ENCODE measurements around the gene COX6B1. TPM values are rescaled to one million over a fixed set of nuclear protein-coding genes. Genes with fewer than 3 reads are reported as not detected.

Gene COX6B1
- total RNA-seq, 4 donors from 2014 or later: 422 to 625 (median 529) TPM

DNA sequence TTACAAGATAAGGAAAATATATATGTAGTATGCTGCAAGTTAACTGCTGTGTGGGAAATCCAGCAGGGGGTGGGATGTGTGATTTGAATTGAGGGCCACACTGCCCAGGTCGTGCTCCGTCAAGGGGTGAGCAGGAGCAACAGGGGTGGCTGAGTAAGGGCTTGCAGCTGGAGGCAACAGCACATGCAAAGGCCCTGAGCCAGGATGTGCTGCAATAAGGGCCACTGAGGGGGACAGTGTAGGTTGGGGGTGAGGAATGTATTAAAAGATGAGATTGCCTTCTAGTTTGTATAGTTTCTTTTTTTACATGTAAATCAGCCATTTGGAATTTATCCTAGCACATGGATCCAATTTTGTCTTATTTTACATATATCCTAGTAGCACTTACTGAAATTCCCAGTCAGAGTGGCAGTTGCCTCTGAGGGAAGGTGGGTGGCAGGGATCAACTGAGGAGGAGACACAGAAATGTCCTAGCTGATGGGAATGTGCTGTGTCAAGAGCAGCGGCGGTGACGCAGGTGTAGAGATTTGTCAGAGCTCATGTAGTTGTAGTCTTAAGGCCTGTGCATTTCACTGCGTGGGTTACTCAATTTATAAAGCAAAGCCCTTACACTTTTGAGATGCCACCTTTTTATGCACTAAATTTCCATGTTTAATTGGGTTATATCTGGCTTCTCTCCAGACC, 24.7 kb upstream of the COX6B1 start:
- TF ChIP-seq CTCF (IDR thresholded peaks at IDR 0.05; ENCODE audit: low read depth): no peak

DNA sequence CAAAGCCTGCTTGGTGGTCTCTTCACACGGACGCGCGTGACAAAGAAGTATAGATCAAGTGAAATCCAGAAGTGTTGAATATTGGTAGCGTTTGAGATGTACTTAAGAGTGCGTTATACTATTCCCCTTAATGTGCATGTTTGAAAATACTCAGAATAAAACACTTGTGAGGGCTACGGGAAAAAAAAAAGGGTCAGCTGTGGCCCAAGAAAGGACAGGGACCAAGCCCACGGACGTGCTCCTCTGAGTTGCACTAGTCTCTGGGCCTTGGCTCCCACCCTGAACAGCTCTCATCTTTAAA, 19.9 kb upstream of the COX6B1 start:
- no peak for TF ChIP-seq CTCF (IDR thresholded peaks at IDR 0.05; ENCODE audit: low read depth)

- TF ChIP-seq CTCF (IDR thresholded peaks at IDR 0.05; ENCODE audit: low read depth): no peak
Measured at GRCh38 chr19:35628565-35629331, 19.4 kb upstream of the COX6B1 start, which contains the start of gene RBM42. Gene RBM42, plus strand, starts transcription at chr19:35629036. Its CDS starts 118 bp downstream, at chr19:35629154.

GRCh38 chr19:35629332-35629633, 18.8 kb upstream of the COX6B1 start:
- no peak for TF ChIP-seq CTCF (IDR thresholded peaks at IDR 0.05; ENCODE audit: low read depth)

DNA sequence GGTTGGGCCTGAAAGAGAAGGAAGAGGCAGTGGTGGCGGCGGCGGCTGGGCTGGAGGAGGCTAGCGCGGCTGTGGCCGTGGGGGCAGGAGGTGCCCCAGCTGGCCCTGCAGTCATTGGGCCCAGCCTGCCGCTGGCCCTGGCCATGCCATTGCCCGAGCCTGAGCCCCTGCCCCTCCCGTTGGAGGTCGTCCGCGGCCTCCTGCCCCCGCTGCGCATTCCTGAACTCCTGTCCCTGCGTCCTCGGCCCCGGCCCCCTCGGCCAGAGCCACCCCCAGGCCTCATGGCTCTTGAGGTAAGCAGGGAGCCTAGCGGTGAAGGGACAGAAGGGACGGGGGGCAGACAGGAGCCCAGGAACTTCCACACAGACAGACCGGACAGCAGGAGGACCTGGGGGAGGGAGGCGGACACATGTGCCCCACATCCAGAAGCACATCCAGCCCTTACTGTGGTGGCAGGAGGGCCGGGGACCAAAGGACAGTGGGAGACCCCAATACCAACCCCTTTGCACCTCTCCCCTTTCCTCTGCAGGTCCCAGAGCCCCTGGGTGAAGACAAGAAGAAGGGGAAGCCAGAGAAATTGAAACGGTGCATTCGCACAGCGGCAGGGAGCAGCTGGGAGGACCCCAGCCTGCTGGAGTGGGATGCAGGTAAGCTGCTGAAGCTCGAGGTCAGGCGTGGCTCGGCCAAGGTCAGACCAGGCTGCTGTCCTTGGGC, 14.2 kb upstream of the COX6B1 start:
- TF ChIP-seq CTCF (IDR thresholded peaks at IDR 0.05; ENCODE audit: low read depth): no peak

DNA sequence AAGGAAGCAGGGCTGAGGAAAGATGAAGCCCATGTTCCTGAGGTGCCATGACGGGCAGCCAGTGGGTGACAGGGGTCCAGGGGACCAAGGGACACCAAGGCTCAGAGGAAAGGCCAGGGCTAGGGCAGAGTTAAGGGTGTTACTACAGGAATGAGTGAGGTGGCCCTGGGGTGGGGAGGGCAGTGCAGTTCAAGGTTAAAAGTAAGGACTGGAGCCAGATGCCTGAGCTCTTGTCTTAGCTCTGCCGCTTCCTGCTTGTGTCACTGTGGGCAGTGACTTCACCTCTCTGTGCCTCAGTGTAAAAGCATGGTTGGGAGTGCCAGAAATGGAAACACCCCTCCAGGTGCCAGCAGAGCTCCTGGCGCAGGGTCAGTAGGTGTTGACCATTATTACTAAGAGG, 11.5 kb upstream of the COX6B1 start:
- no peak for TF ChIP-seq CTCF (IDR thresholded peaks at IDR 0.05; ENCODE audit: low read depth)

GRCh38 chr19:35637165-35637564, 11.0 kb upstream of the COX6B1 start:
- no peak for TF ChIP-seq CTCF (IDR thresholded peaks at IDR 0.05; ENCODE audit: low read depth)
